Liver (tissue), 9 donors: Measurements from ENCODE around the gene ECM1. TPM values are rescaled to one million over a fixed set of nuclear protein-coding genes. Genes with fewer than 3 reads are reported as not detected.

Experiments used
- DNase-seq: peaks from one replicate; pipeline ENCODE4 v3.0.0-alpha.2; 2017; ENCODE audit warnings: low spot score
- H3K27ac ChIP-seq, 2 donors: one replicate each; pipeline ENCODE4 v1.7.0; 2013; ENCODE audit warnings: inconsistent platforms in 2 of 2, low read length in 2 of 2, control low read depth in 1 of 2, low read depth in 1 of 2, mild to moderate bottlenecking in 1 of 2
- H3K27me3 ChIP-seq, 4 donors: one replicate each; pipeline versions ENCODE4 v1.6.1 to v1.7.0; 2013; ENCODE audit warnings: low read length in 3 of 4, inconsistent platforms in 1 of 4, mild to moderate bottlenecking in 1 of 4, moderate library complexity in 1 of 4; ENCODE audit not compliant: control insufficient read depth in 4 of 4, insufficient read depth in 4 of 4
- H3K36me3 ChIP-seq, 4 donors: one replicate each; pipeline versions ENCODE4 v1.6.1 to v1.7.0; 2013; ENCODE audit warnings: low read length in 3 of 4, mild to moderate bottlenecking in 3 of 4, low read depth in 1 of 4, moderate library complexity in 1 of 4; ENCODE audit not compliant: control insufficient read depth in 4 of 4, insufficient read depth in 3 of 4
- H3K4me1 ChIP-seq, 4 donors: one replicate each; pipeline versions ENCODE4 v1.6.1 to v1.7.0; 2013; ENCODE audit warnings: low read length in 3 of 4, mild to moderate bottlenecking in 3 of 4, moderate library complexity in 1 of 4; ENCODE audit not compliant: control insufficient read depth in 4 of 4, insufficient read depth in 4 of 4
- H3K4me3 ChIP-seq, 3 donors: one replicate each; pipeline versions ENCODE4 v1.6.1 to v1.7.0; 2013; ENCODE audit warnings: low read length in 3 of 3, control low read depth in 1 of 3, low read depth in 1 of 3, mild to moderate bottlenecking in 1 of 3
- H3K9ac ChIP-seq, 2 donors: one replicate each; pipeline ENCODE4 v1.7.0; 2013; ENCODE audit warnings: low read length in 2 of 2, mild to moderate bottlenecking in 2 of 2, moderate library complexity in 2 of 2, control low read depth in 1 of 2, low read depth in 1 of 2
- H3K9me3 ChIP-seq, 4 donors: one replicate each; pipeline versions ENCODE4 v1.6.1 to v1.7.0; 2013; ENCODE audit warnings: low read length in 3 of 4; ENCODE audit not compliant: control insufficient read depth in 4 of 4
- EGR1 ChIP-seq, 2 donors: IDR thresholded peaks; 2 replicates each; pipeline ENCODE4 v1.6.1; 2016 to 2018; ENCODE audit warnings: antibody characterized with exemption in 2 of 2, low read depth in 2 of 2
- FOXA1 ChIP-seq: IDR thresholded peaks from 2 replicates; pipeline ENCODE4 v1.6.1; 2016; ENCODE audit warnings: antibody characterized with exemption
- FOXA2 ChIP-seq: IDR thresholded peaks from 2 replicates; pipeline ENCODE4 v1.6.1; 2016; ENCODE audit warnings: antibody characterized with exemption
- GABPA ChIP-seq, 2 donors: IDR thresholded peaks in 1 of 2; conservative IDR thresholded peaks in 1 of 2; 2 replicates each; pipeline ENCODE4 v1.6.1; 2016; ENCODE audit warnings: antibody characterized with exemption in 2 of 2, mild to moderate bottlenecking in 1 of 2, moderate library complexity in 1 of 2
- HNF4A ChIP-seq, 2 donors: conservative IDR thresholded peaks; 2 replicates each; pipeline ENCODE4 v1.6.1; 2016; ENCODE audit warnings: antibody characterized with exemption in 2 of 2, mild to moderate bottlenecking in 2 of 2
- HNF4G ChIP-seq: IDR thresholded peaks from 2 replicates; pipeline ENCODE4 v1.6.1; 2016; ENCODE audit warnings: antibody characterized with exemption
- JUND ChIP-seq, 2 donors: IDR thresholded peaks; 2 replicates each; pipeline ENCODE4 v1.6.1; 2016; ENCODE audit warnings: antibody characterized with exemption in 2 of 2
- NR2F2 ChIP-seq: IDR thresholded peaks from 2 replicates; pipeline ENCODE4 v1.6.1; 2016; ENCODE audit warnings: antibody characterized with exemption
- RAD21 ChIP-seq, 2 donors: IDR thresholded peaks; 2 replicates each; pipeline ENCODE4 v1.6.1; 2016; ENCODE audit warnings: antibody characterized with exemption in 2 of 2, mild to moderate bottlenecking in 2 of 2
- RXRA ChIP-seq, 2 donors: IDR thresholded peaks; 2 replicates each; pipeline ENCODE4 v1.6.1; 2017 to 2018; ENCODE audit warnings: antibody characterized with exemption in 2 of 2, mild to moderate bottlenecking in 1 of 2
- SP1 ChIP-seq: IDR thresholded peaks from 2 replicates; pipeline ENCODE4 v1.6.1; 2018; ENCODE audit warnings: antibody characterized with exemption, mild to moderate bottlenecking
- TAF1 ChIP-seq: conservative IDR thresholded peaks from 2 replicates; pipeline ENCODE4 v1.6.1; 2016; ENCODE audit warnings: antibody characterized with exemption, mild to moderate bottlenecking
- YY1 ChIP-seq: IDR thresholded peaks from 2 replicates; pipeline ENCODE4 v1.6.1; 2016; ENCODE audit warnings: antibody characterized with exemption, mild to moderate bottlenecking
- WGBS: extraction: QIAGEN DNeasy Blood & Tissue Kit; methylation state at CpG from one replicate; pipeline ENCODE4 v1.1.7; 2013; 5-methylcytosine and 5-hydroxymethylcytosine counted together
- polyA plus RNA-seq, 2 donors: library from polyadenylated mRNA; stranded (reverse) in 1 of 2; unstranded in 1 of 2; fragments of 200-250 nt in 1 of 2; fragments of >200 nt in 1 of 2; fragmentation: Nextera tagmentation in 1 of 2; extraction: Ambion mirVana in 1 of 2; gene quantifications; one replicate each; pipeline versions ENCODE4 v1.2.1 to v1.2.3, GENCODE V29; 2013 to 2015
- total RNA-seq, 2 donors: library from RNA; depleted of rRNA; stranded (reverse); fragments of >200 nt; gene quantifications; one replicate each; pipeline ENCODE4 v1.2.3, GENCODE V29; 2014
- TF ChIP-seq, protein P1 (sequence below): IDR thresholded peaks from 2 replicates; pipeline ENCODE4 v1.6.1; 2016; ENCODE audit warnings: antibody characterized with exemption, mild to moderate bottlenecking
- TF ChIP-seq, protein P2 (sequence below): IDR thresholded peaks from 2 replicates; pipeline ENCODE4 v1.6.1; 2016; ENCODE audit warnings: antibody characterized with exemption
- TF ChIP-seq, protein P3 (sequence below): IDR thresholded peaks from 2 replicates; pipeline ENCODE4 v1.6.1; 2016; ENCODE audit warnings: antibody characterized with exemption
- TF ChIP-seq, protein P4 (sequence below): IDR thresholded peaks from 2 replicates; pipeline ENCODE4 v1.6.1; 2016; ENCODE audit warnings: antibody characterized with exemption
- TF ChIP-seq, protein P5 (sequence below): fragments of 150-350 bp; IDR thresholded peaks from 2 replicates; pipeline ENCODE4 v1.5.1; 2017; ENCODE audit warnings: improper control_type of control experiment, low read depth, low read length; ENCODE audit not compliant: missing input control
- donor health status: healthy.
- donor health status: healthy.
- donor health status: healthy.
- donor health status: healthy.
- donor health status: healthy.

Gene ECM1
- total and polyA plus RNA-seq, 4 donors, result 5.1 to 22.5 (median 12.6) TPM

DNA sequence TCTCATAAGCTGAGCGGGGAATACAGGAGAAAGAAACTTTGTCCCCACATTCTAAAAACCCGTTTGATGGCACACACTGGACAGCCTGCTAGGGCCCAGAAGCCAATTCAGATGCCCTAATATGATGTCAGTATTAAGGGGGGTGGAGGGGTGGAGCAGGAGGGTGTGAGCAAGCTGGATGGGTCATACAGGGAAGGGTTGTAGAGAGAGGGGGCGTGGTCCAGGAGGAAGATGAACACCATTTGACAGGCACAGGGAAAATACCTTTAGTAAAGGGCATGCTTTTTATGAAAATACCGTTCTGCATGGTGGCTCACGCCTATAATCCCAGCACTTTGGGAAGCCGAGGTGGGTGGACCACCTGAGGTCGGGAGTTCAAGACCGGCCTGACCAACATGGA, 14.7 kb upstream of the ECM1 start:
- WGBS, result 97% methylated on average over 8 of the region's 8 CpGs
- no peaks in the 10 kb centered on the region for H3K9me3 ChIP-seq
- H3K4me1 ChIP-seq, result peaks cover 0 to 4% (median 1%) of the 10 kb centered on the region in 4 donors
- TF ChIP-seq, protein P1, sequence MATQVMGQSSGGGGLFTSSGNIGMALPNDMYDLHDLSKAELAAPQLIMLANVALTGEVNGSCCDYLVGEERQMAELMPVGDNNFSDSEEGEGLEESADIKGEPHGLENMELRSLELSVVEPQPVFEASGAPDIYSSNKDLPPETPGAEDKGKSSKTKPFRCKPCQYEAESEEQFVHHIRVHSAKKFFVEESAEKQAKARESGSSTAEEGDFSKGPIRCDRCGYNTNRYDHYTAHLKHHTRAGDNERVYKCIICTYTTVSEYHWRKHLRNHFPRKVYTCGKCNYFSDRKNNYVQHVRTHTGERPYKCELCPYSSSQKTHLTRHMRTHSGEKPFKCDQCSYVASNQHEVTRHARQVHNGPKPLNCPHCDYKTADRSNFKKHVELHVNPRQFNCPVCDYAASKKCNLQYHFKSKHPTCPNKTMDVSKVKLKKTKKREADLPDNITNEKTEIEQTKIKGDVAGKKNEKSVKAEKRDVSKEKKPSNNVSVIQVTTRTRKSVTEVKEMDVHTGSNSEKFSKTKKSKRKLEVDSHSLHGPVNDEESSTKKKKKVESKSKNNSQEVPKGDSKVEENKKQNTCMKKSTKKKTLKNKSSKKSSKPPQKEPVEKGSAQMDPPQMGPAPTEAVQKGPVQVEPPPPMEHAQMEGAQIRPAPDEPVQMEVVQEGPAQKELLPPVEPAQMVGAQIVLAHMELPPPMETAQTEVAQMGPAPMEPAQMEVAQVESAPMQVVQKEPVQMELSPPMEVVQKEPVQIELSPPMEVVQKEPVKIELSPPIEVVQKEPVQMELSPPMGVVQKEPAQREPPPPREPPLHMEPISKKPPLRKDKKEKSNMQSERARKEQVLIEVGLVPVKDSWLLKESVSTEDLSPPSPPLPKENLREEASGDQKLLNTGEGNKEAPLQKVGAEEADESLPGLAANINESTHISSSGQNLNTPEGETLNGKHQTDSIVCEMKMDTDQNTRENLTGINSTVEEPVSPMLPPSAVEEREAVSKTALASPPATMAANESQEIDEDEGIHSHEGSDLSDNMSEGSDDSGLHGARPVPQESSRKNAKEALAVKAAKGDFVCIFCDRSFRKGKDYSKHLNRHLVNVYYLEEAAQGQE, result no peak
- TF ChIP-seq GABPA (IDR thresholded peaks at IDR 0.05 in 1 of 2, conservative IDR thresholded peaks at IDR 0.05 in 1 of 2) (no peak), FOXA1 (no peak), SP1 (no peak), RAD21 (IDR thresholded peaks at IDR 0.05) (no peak), FOXA2 (no peak), JUND (IDR thresholded peaks at IDR 0.05) (no peak), HNF4G (no peak), EGR1 (IDR thresholded peaks at IDR 0.05; ENCODE audit: low read depth in 2 of 2) (no peak), YY1 (no peak), NR2F2 (no peak), TAF1 (no peak), HNF4A (conservative IDR thresholded peaks at IDR 0.05) (no peak), RXRA (IDR thresholded peaks at IDR 0.05) (no peak)
- TF ChIP-seq, protein P2, sequence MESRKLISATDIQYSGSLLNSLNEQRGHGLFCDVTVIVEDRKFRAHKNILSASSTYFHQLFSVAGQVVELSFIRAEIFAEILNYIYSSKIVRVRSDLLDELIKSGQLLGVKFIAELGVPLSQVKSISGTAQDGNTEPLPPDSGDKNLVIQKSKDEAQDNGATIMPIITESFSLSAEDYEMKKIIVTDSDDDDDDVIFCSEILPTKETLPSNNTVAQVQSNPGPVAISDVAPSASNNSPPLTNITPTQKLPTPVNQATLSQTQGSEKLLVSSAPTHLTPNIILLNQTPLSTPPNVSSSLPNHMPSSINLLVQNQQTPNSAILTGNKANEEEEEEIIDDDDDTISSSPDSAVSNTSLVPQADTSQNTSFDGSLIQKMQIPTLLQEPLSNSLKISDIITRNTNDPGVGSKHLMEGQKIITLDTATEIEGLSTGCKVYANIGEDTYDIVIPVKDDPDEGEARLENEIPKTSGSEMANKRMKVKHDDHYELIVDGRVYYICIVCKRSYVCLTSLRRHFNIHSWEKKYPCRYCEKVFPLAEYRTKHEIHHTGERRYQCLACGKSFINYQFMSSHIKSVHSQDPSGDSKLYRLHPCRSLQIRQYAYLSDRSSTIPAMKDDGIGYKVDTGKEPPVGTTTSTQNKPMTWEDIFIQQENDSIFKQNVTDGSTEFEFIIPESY, result no peak
- TF ChIP-seq, protein P3, sequence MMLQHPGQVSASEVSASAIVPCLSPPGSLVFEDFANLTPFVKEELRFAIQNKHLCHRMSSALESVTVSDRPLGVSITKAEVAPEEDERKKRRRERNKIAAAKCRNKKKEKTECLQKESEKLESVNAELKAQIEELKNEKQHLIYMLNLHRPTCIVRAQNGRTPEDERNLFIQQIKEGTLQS, result no peak
- H3K27me3 ChIP-seq, result no peaks in the 10 kb centered on the region
- H3K36me3 ChIP-seq, result peaks cover 4 to 47% (median 23%) of the 10 kb centered on the region in 4 donors
- H3K9ac ChIP-seq, result no peak overlapping the region
- H3K4me3 ChIP-seq, result no peak overlapping the region
- no peak overlapping the region for H3K27ac ChIP-seq
- no peak for DNase-seq

DNA sequence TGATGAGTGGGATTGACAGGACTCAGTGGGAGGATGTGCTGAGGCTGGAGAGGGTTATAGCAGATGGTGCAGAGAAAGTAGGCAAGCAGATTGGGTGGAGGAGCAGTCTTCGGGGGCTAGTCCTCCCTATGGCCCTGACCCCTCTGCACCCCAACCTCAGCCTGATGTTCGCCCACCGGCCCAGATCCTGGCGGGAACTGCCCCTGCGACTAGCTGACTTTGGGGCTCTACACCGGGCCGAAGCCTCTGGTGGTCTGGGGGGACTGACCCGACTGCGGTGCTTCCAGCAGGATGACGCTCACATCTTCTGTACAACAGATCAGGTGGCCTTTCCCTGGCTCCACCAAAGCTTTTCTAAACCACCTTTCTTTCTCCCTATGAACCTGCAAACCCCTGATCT, 9.6 kb upstream of the ECM1 start:
- DNase-seq, result no peak
- TF ChIP-seq TAF1 (no peak), SP1 (no peak), RAD21 (IDR thresholded peaks at IDR 0.05) (no peak), NR2F2 (no peak), YY1 (no peak), HNF4A (conservative IDR thresholded peaks at IDR 0.05) (no peak), FOXA2 (no peak), RXRA (IDR thresholded peaks at IDR 0.05) (no peak), GABPA (IDR thresholded peaks at IDR 0.05 in 1 of 2, conservative IDR thresholded peaks at IDR 0.05 in 1 of 2) (no peak), EGR1 (IDR thresholded peaks at IDR 0.05; ENCODE audit: low read depth in 2 of 2) (no peak), HNF4G (no peak), FOXA1 (no peak)
- TF ChIP-seq, protein P3, result no peak
- TF ChIP-seq, protein P1, result no peak
- TF ChIP-seq, protein P4, sequence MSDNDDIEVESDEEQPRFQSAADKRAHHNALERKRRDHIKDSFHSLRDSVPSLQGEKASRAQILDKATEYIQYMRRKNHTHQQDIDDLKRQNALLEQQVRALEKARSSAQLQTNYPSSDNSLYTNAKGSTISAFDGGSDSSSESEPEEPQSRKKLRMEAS, result no peak
- TF ChIP-seq, protein P5, sequence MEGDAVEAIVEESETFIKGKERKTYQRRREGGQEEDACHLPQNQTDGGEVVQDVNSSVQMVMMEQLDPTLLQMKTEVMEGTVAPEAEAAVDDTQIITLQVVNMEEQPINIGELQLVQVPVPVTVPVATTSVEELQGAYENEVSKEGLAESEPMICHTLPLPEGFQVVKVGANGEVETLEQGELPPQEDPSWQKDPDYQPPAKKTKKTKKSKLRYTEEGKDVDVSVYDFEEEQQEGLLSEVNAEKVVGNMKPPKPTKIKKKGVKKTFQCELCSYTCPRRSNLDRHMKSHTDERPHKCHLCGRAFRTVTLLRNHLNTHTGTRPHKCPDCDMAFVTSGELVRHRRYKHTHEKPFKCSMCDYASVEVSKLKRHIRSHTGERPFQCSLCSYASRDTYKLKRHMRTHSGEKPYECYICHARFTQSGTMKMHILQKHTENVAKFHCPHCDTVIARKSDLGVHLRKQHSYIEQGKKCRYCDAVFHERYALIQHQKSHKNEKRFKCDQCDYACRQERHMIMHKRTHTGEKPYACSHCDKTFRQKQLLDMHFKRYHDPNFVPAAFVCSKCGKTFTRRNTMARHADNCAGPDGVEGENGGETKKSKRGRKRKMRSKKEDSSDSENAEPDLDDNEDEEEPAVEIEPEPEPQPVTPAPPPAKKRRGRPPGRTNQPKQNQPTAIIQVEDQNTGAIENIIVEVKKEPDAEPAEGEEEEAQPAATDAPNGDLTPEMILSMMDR, result no peak

More for the DNA sequence above, 9.6 kb upstream of the ECM1 start:
- H3K27me3 ChIP-seq, result no peaks in the 10 kb centered on the region
- peaks cover 0 to 8% (median 0%) of the 10 kb centered on the region in 4 donors for H3K4me1 ChIP-seq
- no peak overlapping the region for H3K27ac ChIP-seq
- H3K4me3 ChIP-seq, result no peak overlapping the region
- H3K9ac ChIP-seq, result no peak overlapping the region
- no peaks in the 10 kb centered on the region for H3K9me3 ChIP-seq
- WGBS, result 89% methylated on average over 10 of the region's 10 CpGs
- H3K36me3 ChIP-seq, result peaks cover 5 to 43% (median 24%) of the 10 kb centered on the region in 4 donors
